GM21360 (cell line): ENCODE measurements around the gene SNX11.
A peak's percentile ranks its signal among the peaks of the same experiment; 100 is the strongest.

Experiments used
- ATAC-seq: cut with Tn5 transposase; IDR thresholded peaks from one replicate; pipeline ENCODE4 v1.9.1; 2021; ENCODE audit warnings: mild to moderate bottlenecking, moderate library complexity; ENCODE audit not compliant: unreplicated experiment

The SNX11 gene

GRCh38 chr17:48095611-48096010 is 12.0 kb upstream of the SNX11 start:
- ATAC-seq = no peak

DNA sequence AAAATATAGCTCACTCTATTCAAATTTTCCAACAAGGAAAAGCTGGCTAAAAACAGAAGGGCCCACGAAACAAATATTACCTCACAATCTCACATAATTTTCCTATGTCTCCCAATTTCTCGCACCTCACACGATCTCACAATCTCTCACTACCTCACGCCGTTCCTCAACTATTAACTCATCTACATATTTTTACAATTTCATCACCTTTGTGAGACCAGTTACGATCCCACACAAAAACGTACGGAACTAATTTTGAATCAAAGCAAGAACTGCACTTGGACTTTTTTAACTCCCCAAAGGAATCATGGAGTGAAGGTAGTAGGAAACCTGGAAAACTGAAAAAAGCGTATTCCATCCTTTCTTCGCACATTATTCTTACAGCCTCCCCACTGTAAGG is 7.4 kb upstream of the SNX11 start:
- ATAC-seq = no peak

DNA sequence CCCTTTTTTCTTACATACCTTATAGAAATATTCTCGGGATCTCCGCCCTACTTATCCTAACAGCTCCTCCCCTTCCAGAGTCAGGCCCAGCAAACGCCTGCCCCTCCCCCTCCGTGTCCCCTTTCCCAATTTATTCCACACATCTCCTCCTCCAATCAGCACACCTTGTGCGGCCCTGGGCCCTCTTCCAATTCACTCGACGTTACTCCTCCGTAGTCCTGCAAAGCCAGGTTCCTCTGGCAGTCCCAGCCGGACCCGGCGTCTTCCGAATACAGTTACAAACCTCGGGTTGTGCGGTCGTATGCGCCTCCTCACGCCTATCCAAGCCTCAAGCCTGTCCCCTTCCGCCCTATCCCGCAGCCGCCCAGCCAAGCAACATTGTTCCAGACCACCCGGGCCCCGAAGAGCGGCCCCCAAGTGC is 7.0 kb upstream of the SNX11 start:
- no peak for ATAC-seq

DNA sequence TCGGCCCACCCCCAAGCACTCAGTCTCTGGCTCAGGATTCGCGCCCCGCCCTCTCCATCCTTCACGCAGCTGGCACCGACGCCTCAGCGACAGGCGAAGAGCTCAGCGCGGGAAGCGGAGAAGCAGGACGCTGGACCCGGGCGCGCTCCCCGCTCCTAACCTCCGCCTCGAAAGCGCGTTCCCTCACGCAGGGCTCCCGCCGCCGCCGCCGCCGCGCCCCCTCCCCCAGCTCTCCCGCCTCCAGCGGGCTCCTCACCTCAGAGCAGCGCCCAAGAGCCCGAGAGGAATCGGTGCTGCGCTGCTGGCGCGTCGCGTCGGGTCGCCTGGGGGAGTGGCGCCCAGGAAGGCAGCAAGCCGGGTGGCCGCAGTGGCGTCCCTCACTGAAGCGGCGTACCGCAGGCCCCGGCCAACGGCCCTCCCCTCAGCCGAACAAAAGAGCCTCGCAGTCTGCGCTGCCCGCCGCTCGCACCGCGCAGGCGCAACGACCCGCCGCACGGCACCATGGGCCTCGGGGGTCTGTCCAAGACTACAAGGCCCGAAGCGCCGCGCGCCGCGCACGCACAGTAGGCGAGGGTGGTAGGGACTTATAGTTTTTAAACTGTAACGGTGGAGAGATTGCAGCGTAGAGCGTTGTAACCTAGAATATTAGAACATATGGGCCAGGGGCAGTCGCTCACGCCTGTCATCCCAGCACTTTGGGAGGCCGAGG is 6.4 kb upstream of the SNX11 start, which contains the start of gene CBX1:
TSS of gene CBX1 (minus strand) at position 467 of the 709 bp plus-strand sequence. CDS start 24,474 bp downstream, outside the sequence.
- peak; percentile 84 for ATAC-seq

- no peak for ATAC-seq
Measured at GRCh38 chr17:48102043-48102750, 5.4 kb upstream of the SNX11 start.

- ATAC-seq = no peak
Measured at GRCh38 chr17:48102798-48103715, 4.5 kb upstream of the SNX11 start.

DNA sequence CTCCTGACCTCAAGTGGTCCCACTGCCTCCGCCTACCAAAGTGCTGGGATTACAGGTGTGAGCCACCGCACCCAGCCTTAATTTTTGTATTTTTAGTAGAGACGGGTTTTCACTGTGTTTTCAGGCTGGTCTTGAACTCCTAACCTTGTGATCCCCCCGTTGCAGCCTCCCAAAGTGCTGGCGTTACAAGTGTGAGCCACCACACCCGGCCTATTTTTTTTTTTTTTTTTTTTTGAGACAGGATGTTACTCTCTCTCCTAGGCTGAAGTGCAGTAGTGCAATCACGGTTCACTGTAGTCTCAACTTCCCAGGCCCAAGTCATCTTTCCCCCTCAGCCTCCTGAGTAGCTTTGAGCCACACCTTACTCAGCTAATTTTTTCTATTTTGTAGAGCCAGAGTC is 3.1 kb upstream of the SNX11 start:
- no peak for ATAC-seq

DNA sequence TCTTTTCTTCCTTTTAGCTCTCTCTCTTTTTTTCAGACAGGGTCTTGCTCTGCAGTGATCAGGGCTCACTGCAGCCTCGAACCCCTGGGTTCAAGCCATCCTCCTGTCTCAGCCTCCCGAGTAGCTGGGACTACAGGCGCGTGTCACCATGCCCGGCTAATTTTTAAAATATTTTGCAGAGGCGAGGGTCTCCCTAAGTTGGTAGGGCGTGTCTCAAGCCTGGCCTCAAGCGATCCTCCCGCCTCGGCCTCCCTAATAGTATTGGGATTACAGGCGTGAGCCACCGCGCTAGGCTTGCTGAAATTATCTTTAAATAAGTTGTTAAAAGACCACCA is 797 bp upstream of the SNX11 start:
- no peak for ATAC-seq

- ATAC-seq = no peak
Measured at GRCh38 chr17:48110761-48111160, 3.2 kb downstream of the SNX11 start.

GRCh38 chr17:48111937-48112241 is 4.3 kb downstream of the SNX11 start:
- ATAC-seq = no peak

DNA sequence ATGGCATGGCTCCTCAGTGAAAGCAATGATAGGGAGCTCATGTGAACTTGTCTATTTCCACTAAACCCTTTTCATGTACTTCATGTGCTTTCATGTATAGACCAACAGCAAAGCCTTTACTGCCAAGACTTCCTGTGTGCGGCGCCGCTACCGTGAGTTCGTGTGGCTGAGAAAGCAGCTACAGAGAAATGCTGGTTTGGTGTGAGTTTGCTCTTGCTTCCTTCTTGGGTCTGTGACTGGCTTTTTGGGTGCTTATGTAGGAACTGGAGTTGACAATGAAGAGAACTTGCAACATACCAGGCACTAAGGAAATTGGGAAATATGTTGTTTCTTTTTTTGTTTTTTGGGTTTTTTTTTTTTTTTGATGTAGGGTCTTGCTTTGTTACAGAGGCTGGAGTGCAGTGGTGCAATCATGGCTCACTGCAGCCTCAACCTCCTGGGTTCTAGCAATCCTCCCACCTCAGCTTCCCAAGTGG is 5.7 kb downstream of the SNX11 start:
- no peak for ATAC-seq

DNA sequence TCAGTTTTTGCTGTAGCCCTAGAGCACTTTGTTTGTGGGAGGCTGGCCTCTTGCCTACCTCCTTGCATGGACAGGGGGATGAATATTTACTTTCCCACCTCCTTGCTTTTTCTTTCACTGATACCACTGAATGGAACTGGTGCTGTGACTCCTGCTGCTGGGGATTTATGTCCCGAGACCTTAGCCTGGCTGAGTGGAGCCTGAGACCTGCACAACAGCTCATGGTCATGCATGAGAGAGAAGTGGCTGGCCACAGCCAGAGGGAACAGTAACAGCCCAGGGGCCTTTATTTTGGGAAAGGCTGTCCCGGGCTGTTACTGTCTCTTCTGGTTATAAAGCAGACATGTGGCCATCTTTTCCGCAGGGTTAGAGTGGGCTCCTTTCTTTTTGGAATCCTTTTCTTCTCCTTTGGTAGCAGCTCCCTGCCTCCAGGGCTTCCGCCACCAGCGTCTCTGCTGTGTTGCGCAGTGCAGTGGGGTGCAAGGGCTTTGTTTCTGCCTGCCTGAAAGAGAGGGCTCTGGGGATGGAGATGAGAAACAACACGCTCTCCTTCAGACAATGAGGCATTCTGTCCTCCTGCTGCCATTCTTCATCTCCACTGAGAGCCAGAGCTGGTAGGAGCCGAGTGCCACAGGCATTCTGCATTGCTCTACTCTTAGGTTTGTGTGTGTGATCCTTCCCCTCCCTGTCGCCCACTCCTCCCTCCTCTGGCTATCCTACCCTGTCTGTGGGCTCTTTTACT is 14.5 kb downstream of the SNX11 start:
- ATAC-seq = no peak

DNA sequence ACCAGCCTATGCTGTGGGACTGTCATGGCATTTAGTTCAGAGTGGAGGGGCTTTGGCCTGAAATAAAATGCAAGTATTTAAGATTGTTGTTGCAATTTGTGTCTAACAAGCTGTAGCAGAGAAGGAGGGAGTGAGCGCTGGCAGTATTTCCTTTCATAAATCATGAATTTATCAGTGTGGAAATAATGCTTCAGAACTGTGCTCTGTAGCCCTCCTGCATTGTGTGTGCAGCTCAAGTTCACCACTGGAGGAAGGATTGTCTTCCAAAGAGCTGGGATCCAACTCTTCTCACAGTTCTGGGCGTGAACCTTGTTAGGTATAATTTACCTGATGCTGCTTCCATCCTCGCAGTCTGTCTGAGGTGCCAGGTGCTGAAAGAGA is 15.1 kb downstream of the SNX11 start:
- ATAC-seq = no peak

- ATAC-seq = no peak
Measured at GRCh38 chr17:48123111-48123510, 15.5 kb downstream of the SNX11 start.

DNA sequence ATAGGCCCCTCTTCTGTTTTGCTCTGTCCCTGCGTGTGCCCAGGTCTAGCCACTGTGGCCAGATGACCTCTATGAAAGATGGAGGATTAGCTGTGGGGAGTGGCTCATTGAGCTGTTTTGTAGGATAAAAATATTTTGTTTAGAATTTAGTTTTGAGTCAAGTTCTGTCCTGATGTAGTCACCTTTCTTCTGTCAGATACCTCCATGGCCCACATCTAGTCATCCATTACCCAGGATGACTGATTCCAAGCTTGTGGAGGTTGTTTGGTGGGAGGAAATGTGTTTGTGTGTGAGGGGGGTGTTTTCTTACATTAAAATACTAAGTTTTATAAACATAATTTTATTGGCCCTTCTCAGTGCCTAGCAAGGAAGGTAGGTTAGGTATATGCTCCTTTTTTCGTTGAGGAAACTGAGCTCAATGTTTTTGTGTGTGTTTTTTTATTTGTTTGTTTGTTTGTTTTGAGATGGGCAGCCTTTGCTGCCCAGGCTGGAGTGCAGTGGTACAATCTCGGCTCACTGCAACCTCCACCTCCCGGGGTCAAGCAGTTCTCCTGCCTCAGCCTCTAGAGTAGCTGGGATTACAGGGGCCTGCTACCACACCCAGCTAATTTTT is 16.3 kb downstream of the SNX11 start:
- ATAC-seq = no peak

DNA sequence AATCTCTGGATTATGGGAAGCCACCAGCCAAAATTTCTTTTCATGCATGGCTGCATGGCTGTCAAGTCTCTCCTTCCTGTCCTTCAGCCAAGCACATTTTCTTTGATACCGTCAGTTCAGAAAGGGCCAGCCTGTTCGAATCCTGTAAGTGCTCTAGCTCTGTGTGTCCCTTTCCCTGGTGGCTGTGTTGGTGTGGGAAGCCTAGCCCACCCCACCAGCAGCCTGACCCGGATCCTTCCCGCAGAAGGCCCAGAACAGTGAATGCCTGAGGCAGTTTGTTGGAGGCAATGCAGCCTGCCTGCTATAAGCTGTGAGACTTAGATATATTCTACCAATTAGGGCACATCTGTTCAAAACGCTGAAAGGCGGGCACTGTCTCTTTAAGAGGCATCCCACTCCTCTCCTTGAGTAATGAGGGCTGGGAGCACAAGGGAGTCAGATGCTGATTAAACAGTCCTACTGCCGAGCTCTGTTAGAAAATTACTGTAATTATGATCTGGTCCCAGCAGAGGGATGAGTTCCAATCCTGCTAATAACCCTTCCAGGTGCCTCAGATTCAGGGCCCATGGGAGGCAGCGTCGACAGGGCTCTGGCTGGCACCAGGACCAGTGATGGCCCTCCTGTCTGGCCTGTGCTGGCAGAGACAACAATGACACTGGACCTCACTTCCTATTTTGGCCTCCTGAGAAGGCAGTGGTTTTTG is 18.4 kb downstream of the SNX11 start:
- no peak for ATAC-seq

DNA sequence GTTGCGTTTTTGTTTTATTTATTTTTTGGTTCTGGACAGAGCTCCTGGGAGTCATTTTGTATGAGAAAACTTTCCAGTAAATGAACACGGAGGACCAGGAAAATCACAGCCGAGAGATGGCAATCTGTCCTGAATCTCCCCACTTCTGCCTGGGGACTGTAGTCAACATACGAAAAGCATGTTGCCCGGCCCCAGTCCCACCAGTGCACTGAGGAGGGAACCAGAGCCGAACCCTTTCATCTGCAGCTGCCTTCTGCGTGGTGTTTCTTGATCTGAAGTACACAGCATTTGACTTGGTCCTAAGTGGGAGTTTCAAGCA is 18.9 kb downstream of the SNX11 start:
- ATAC-seq = no peak

- ATAC-seq = no peak
Measured at GRCh38 chr17:48127371-48128051, 19.9 kb downstream of the SNX11 start.

DNA sequence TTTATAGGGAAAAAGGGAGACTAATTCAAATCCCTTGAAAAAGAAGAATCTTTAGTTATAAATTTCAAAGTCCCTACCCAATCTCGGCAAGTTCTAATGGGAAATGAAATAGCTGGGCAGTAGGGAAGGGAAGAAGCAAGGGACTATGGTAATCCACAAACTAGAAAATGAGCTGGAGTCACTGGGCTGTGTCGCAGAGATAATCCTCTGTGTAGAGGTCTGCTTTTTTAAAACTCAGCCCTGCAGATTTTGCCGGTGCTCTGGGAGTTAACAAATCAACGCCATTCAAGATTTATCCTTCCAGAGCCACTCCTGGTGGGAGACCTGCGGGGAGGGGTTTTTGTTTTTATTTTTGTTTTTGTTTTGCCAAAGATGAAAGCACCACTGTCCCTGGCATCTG is 20.8 kb downstream of the SNX11 start:
- ATAC-seq = no peak

DNA sequence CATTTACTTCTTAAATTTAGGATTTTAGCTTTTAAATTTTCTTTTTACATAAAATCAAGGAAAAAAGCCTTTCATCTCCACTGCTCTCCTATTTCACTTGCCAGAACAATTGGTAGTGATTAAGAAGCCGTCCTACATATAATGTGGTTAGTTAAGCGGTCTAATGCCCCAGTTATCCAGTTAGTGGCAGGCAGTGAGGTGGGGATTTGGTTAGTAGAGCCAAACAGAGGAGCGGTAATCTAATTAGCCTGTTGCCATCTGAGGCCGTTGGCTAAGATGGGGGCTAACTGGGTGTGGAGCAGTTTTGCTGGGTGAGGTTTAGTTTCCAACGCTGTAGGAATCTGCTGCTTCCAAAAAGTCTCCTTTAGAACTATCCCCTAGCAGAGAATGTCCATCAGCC is 22.4 kb downstream of the SNX11 start:
- no peak for ATAC-seq
